ENCODE data around the gene TMEM115.
A peak's percentile ranks its signal among the peaks of the same experiment; 100 is the strongest.

TMEM115 gene

GRCh38 chr3:50345586-50346234, 13.6 kb downstream of the TMEM115 start, which contains the start of gene ZMYND10:
Gene ZMYND10, minus strand, starts transcription at chr3:50345732. Its CDS starts 153 bp downstream, at chr3:50345579.
- ChIA-PET CTCF (interaction anchor here (1.0 to 16.7 kb wide), 6 partner anchors 8 to 269 kb away, joined by 3 to 473 read pairs (median 10); partner anchors contain the start of gene MAPKAPK3), POLR2A (interaction anchor here (1.2 kb wide), 1 partner anchor 8 kb away, joined by 4 read pairs; no protein-coding TSS in a partner anchor)
- H3K4me3 ChIP-seq (ENCODE audit: low read depth, low read length) = peak within 1 kb of the TSS; percentile 61
- TF ChIP-seq, protein P1, sequence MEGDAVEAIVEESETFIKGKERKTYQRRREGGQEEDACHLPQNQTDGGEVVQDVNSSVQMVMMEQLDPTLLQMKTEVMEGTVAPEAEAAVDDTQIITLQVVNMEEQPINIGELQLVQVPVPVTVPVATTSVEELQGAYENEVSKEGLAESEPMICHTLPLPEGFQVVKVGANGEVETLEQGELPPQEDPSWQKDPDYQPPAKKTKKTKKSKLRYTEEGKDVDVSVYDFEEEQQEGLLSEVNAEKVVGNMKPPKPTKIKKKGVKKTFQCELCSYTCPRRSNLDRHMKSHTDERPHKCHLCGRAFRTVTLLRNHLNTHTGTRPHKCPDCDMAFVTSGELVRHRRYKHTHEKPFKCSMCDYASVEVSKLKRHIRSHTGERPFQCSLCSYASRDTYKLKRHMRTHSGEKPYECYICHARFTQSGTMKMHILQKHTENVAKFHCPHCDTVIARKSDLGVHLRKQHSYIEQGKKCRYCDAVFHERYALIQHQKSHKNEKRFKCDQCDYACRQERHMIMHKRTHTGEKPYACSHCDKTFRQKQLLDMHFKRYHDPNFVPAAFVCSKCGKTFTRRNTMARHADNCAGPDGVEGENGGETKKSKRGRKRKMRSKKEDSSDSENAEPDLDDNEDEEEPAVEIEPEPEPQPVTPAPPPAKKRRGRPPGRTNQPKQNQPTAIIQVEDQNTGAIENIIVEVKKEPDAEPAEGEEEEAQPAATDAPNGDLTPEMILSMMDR (IDR thresholded peaks at IDR 0.05; ENCODE audit: insufficient read depth, low read length, missing control alignments) = no peak
- no peak for DNase-seq (ENCODE audit: low read depth, low spot score)

DNA sequence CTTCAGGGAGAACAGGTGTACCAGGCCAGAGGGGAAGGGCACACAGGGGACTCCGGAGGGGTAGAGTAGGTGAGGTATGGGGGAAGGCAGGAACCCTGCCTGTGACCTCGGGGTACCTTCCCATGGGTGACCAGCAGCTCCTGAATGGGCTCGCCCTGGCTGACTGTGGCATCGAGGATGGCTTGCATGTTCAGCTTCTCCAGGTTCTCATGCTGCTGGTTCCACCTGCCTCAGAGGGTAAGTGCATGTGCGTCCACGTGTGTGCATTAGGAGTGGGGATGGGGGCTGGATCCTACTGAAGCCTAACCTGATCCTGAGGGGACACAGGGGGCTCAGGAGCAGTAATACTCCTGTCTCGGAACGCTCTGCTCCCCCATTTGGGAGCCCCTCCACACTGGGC, 14.3 kb downstream of the TMEM115 start:
- DNase-seq (ENCODE audit: low read depth, low spot score) = no peak
- TF ChIP-seq, protein P1 (IDR thresholded peaks at IDR 0.05; ENCODE audit: insufficient read depth, low read length, missing control alignments) = no peak
- H3K4me3 ChIP-seq (ENCODE audit: low read depth, low read length) = peak overlapping the region; percentile 61
- ChIA-PET CTCF (interaction anchor here (0.7 to 16.7 kb wide), 5 partner anchors 8 to 270 kb away, joined by 3 to 473 read pairs (median 16); partner anchors contain the start of gene MAPKAPK3), POLR2A (interaction anchor here (1.2 kb wide), 1 partner anchor 9 kb away, joined by 4 read pairs; no protein-coding TSS in a partner anchor)

- ChIA-PET POLR2A (interaction anchor here (0.5 kb wide), 1 partner anchor 10 kb away, joined by 3 read pairs; no protein-coding TSS in a partner anchor), CTCF (interaction anchor here (0.7 to 16.7 kb wide), 4 partner anchors 8 to 202 kb away, joined by 3 to 473 read pairs (median 10); partner anchors contain the start of genes CYB561D2 and NPRL2)
- no peak overlapping the region for H3K4me3 ChIP-seq (ENCODE audit: low read depth, low read length)
- DNase-seq (ENCODE audit: low read depth, low spot score) = no peak
- TF ChIP-seq, protein P1 (IDR thresholded peaks at IDR 0.05; ENCODE audit: insufficient read depth, low read length, missing control alignments) = no peak
These were observed 16.3 kb downstream of the TMEM115 start for GRCh38 chr3:50342813-50343633.

DNA sequence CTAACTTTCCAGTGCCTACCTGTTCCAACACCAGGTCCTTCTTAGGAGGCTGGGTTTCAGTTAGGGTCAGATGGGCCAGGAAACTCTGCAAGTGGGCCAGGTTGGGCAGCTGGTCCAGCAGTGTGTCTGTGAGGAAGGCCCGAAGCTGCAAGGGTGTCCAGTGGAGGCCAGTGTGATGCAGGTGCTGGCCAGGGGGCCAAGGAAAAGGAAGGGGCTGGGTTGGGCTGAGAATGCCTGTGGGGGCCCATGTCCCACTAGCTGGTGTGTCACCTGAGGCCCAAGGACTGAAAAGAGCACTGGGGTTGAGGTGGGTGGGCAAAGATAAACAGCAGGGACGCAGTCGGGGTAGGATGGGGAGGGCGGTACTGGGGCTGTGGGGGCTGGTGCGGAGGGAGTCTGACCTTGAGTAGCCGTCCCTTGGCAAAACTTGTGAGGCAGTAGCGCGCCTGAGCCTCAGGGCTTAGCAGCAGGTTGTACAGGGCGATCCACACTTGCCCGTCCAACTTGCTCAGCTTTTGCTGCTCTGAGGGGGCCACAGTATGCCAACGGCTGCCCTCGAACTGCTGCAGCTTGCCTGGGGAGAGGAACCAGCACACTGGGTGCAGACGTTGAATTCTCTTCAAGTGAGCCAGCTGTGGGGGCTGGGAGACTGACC, 17.2 kb downstream of the TMEM115 start:
- TF ChIP-seq, protein P1 (IDR thresholded peaks at IDR 0.05; ENCODE audit: insufficient read depth, low read length, missing control alignments) = no peak
- no peak for DNase-seq (ENCODE audit: low read depth, low spot score)
- ChIA-PET POLR2A (no interaction called here), CTCF (interaction anchor here (1.1 to 16.7 kb wide), 3 partner anchors 9 to 203 kb away, joined by 3 to 473 read pairs (median 16); partner anchors contain the start of genes CYB561D2 and NPRL2)
- no peak overlapping the region for H3K4me3 ChIP-seq (ENCODE audit: low read depth, low read length)

- DNase-seq (ENCODE audit: low read depth, low spot score) = no peak
- ChIA-PET CTCF (interaction anchor here (1.1 to 16.7 kb wide), 3 partner anchors 9 to 204 kb away, joined by 7 to 473 read pairs (median 16); partner anchors contain the start of genes CYB561D2 and NPRL2), POLR2A (interaction anchor here (1.2 kb wide), 1 partner anchor 100 kb away, joined by 3 read pairs; no protein-coding TSS in a partner anchor)
- TF ChIP-seq, protein P1 (IDR thresholded peaks at IDR 0.05; ENCODE audit: insufficient read depth, low read length, missing control alignments) = no peak
- H3K4me3 ChIP-seq (ENCODE audit: low read depth, low read length) = peak overlapping the region; percentile 63
These were observed 17.8 kb downstream of the TMEM115 start for GRCh38 chr3:50341537-50341936.

Measured in AG04449 (cell line).